Bronchial epithelial cell (primary cell): Measurements from ENCODE around the gene PMEPA1. TPM values are rescaled to one million over a fixed set of nuclear protein-coding genes. Genes with fewer than 3 reads are reported as not detected.

Experiments
- DNase-seq: peaks from one replicate; pipeline ENCODE4 v3.0.0-alpha.2; 2010; ENCODE audit warnings: low read depth
- FAIRE-seq: peaks from 2 replicates; lab custom pipeline; 2011; peaks lifted over from hg19 to GRCh38; lab: Jason Lieb, UNC
- H3K27me3 ChIP-seq: 2 replicates; pipeline ENCODE4 v1.5.1; 2011; ENCODE audit warnings: low read length; ENCODE audit not compliant: control insufficient read depth, insufficient read depth
- H3K36me3 ChIP-seq: 2 replicates; pipeline ENCODE4 v1.5.1; 2011; ENCODE audit warnings: low read length; ENCODE audit not compliant: control insufficient read depth, insufficient read depth
- H3K4me3 ChIP-seq: 2 replicates; pipeline ENCODE4 v1.5.1; 2011; ENCODE audit warnings: mild to moderate bottlenecking, low read depth, low read length, control low read depth
- total RNA-seq: library from RNA; depleted of rRNA; stranded (reverse); fragments of >200 nt; gene quantifications from 2 replicates; pipeline ENCODE4 v1.2.1, GENCODE V29; 2014
- TF ChIP-seq, protein P1 (sequence below): IDR thresholded peaks from 2 replicates; pipeline ENCODE4 v1.5.1; 2011; ENCODE audit warnings: mild to moderate bottlenecking, moderate library complexity, low read length, control low read depth, inconsistent platforms; ENCODE audit not compliant: insufficient read depth, severe bottlenecking

The PMEPA1 gene, protein sequence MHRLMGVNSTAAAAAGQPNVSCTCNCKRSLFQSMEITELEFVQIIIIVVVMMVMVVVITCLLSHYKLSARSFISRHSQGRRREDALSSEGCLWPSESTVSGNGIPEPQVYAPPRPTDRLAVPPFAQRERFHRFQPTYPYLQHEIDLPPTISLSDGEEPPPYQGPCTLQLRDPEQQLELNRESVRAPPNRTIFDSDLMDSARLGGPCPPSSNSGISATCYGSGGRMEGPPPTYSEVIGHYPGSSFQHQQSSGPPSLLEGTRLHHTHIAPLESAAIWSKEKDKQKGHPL
- total RNA-seq = 7.6 and 51.1 TPM in 2 replicates

DNA sequence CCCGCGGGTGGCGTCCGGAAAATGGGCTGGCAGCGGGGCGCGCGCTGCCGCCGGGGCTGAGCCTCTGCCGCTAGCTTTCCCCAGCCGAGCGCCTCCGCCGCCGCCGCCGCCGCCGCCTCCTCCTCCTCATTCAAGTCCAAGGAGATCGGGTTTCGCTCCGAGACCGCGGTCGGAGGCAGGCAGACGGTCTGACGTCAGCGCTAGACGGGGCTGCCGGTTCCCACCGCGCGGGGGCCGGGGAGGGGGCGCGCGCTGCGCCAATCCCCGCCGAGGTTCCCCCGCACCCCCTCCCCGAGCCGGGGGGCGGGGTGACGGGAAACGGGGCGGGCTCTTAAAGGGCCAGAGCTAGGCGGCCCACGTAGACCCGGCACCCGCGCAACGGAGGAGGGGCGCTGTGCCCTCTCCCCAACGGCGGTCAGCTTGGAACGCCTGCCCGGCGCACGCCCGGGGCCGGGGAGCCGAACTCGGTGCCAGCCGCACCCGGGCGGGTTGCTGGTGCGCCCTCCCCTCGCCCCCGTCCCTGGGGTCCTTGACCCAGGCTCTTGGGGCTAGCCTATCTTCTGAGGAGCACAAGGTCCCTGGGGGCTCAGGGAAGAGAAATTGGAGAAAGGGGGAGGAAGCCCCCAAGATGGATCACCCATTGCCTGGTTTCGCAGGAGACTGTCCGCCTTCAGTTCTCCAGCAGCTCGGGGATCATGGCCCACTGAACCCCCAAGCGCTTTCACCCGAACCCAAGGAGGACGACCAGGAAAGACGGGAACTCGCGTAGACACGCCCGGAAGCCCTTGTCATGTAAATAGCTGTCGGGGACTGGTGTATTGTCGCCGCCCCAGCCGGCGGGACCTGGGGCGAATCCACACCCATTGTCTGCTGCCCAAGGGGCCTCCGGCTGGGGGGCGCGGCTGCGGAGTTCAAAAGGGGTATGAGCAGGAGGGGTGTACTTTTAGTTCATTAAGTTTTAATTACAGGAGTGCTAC lies at the start of gene PMEPA1:
Gene PMEPA1 (minus strand): TSS at position 193 of the 977 bp plus-strand sequence. CDS start 433 bp downstream, outside the sequence.
- Histone ChIP-seq H3K4me3 (peak within 1 kb of the TSS; percentile 85), H3K36me3 (no peaks in the 10 kb centered on the region), H3K27me3 (no peaks in the 10 kb centered on the region)
- FAIRE-seq (no peak), DNase-seq (peak; percentile 81)
- TF ChIP-seq, protein P1, sequence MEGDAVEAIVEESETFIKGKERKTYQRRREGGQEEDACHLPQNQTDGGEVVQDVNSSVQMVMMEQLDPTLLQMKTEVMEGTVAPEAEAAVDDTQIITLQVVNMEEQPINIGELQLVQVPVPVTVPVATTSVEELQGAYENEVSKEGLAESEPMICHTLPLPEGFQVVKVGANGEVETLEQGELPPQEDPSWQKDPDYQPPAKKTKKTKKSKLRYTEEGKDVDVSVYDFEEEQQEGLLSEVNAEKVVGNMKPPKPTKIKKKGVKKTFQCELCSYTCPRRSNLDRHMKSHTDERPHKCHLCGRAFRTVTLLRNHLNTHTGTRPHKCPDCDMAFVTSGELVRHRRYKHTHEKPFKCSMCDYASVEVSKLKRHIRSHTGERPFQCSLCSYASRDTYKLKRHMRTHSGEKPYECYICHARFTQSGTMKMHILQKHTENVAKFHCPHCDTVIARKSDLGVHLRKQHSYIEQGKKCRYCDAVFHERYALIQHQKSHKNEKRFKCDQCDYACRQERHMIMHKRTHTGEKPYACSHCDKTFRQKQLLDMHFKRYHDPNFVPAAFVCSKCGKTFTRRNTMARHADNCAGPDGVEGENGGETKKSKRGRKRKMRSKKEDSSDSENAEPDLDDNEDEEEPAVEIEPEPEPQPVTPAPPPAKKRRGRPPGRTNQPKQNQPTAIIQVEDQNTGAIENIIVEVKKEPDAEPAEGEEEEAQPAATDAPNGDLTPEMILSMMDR = no peak

DNA sequence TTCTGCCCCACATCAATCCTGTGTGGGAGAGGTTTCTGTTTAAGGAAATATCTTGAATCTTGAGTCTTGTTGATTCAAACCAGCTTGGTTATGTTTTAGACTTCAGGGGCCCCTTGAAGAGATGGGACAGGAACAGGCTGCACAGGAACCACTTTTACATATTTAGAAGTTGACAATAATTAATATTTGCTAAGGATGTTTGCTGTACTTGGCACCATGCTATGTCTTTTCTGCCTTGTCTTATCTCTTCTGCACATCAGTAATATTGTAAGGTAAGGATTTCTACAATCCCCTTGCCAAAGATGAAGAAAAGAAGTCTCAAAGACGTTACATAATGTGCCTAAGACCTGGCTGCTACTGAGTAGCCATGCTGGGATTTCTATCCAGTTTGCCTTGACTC lies 48.0 kb upstream of the PMEPA1 start:
- Histone ChIP-seq H3K27me3 (peaks cover 14% of the 10 kb centered on the region), H3K4me3 (no peak overlapping the region), H3K36me3 (no peaks in the 10 kb centered on the region)
- TF ChIP-seq, protein P1 = no peak
- FAIRE-seq (no peak), DNase-seq (no peak)

DNA sequence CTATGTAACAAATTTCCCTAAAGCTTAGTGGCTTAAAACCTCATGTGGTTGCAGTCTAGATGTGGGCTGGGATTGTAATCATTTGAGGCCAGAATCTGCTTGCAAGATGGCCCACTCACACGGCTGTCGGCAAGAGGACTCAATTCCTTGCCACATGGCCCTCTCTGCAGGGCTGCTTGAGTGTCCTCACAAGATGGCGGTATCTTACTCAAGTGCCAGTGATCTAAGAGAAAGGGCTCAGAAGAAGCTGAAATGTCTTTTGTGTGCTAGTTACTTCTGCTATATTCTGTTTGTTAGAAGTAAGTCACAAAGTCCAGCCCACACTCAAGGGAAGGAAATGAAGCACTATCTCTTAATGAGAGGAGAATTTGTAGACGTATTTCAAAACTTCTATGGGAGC lies 47.1 kb upstream of the PMEPA1 start:
- DNase-seq (no peak), FAIRE-seq (no peak)
- H3K27me3 ChIP-seq = peaks cover 14% of the 10 kb centered on the region
- H3K4me3 ChIP-seq = no peak overlapping the region
- no peaks in the 10 kb centered on the region for H3K36me3 ChIP-seq
- TF ChIP-seq, protein P1 = no peak

DNA sequence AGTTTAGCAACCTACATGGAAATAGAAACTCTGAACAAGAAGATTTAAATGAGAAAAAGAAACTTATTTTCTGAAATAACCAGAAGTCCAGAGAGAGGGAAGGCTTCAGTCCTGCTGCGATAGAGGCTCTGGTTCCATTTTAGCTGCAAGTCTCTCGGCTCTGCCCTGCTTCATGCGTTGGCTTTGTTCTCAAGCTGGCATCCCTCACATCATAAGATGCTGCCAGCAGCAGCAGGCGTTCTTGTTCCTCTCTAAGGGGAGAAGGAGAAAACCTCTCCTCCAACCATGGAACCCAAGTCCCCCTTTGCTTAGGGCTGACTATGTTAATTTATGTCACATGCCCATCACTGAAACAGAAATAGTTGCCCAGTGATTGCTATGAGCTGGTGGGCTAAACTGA lies 46.4 kb upstream of the PMEPA1 start:
- TF ChIP-seq, protein P1 = no peak
- FAIRE-seq = no peak

DNA sequence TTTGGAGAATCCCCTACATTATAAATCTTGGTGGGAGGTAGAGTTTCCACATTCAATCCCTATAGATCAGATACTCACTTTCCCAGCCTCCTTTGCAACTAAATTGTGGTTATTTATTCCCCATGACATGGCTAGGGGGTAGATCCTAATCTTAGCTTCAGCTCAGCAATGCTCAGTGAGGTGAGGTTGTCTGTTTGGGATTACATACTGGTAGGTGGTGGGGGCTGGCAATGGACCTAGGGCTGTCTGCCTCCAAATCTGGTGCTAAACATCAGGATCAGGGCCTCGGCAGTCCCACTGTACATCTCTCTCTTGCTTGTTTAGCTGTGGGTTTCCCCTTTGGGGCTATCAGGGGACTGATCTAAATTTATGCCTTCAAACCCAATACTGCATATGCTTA lies 45.8 kb upstream of the PMEPA1 start:
- FAIRE-seq = no peak
- Histone ChIP-seq H3K27me3 (peaks cover 11% of the 10 kb centered on the region), H3K4me3 (no peak overlapping the region), H3K36me3 (no peaks in the 10 kb centered on the region)
- DNase-seq = no peak
- TF ChIP-seq, protein P1 = no peak

More for the DNA sequence above, 46.4 kb upstream of the PMEPA1 start:
- DNase-seq = no peak
- no peak overlapping the region for H3K4me3 ChIP-seq
- no peaks in the 10 kb centered on the region for H3K36me3 ChIP-seq
- H3K27me3 ChIP-seq = peaks cover 14% of the 10 kb centered on the region
